ENCODE data around the gene COPS6.

The COPS6 gene

DNA sequence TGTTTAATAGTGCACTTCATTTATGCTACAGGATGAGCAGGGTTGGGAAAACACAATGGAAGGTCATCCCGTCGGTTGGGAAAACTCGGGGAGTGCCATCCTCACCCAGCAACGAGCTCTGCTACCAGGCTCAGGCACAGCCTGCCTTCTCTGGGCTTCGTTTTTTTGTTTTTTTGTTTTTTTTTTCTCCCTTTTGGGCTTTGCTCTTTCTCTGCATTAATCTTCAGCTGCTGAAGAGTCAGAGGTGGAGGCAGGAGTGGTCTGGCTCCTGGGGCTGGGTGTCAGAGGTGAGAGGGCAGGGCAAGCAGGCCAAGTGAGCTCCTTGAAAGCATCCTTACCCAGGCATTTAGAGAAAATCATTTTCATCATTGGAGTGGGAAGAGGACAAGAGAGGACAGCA is 18.8 kb upstream of the COPS6 start:
- Mint-ChIP-seq H3K4me3 (no peak overlapping the region), H3K4me1 (no peaks in the 10 kb centered on the region), H3K9me3 (peaks cover 18% of the 10 kb centered on the region), H3K27ac (no peak overlapping the region), H3K27me3 (no peaks in the 10 kb centered on the region), H3K36me3 (peaks cover 68% of the 10 kb centered on the region)
- ATAC-seq = no peak

- Mint-ChIP-seq H3K36me3 (peaks cover 79% of the 10 kb centered on the region), H3K27ac (no peak overlapping the region), H3K4me3 (no peak overlapping the region), H3K4me1 (peaks cover 3% of the 10 kb centered on the region), H3K27me3 (no peaks in the 10 kb centered on the region), H3K9me3 (peaks cover 18% of the 10 kb centered on the region)
- ATAC-seq = no peak
Measured at GRCh38 chr7:100071018-100071723, 17.6 kb upstream of the COPS6 start.

- Mint-ChIP-seq H3K27me3 (no peaks in the 10 kb centered on the region), H3K9me3 (peaks cover 18% of the 10 kb centered on the region), H3K27ac (no peak overlapping the region), H3K4me3 (no peak overlapping the region), H3K4me1 (peaks cover 5% of the 10 kb centered on the region), H3K36me3 (peaks cover 83% of the 10 kb centered on the region)
- no peak for ATAC-seq
Measured at GRCh38 chr7:100072462-100072861, 16.3 kb upstream of the COPS6 start.

- Mint-ChIP-seq H3K9me3 (peaks cover 18% of the 10 kb centered on the region), H3K4me1 (peaks cover 16% of the 10 kb centered on the region), H3K36me3 (peaks cover 85% of the 10 kb centered on the region), H3K4me3 (no peak overlapping the region), H3K27ac (no peak overlapping the region), H3K27me3 (no peaks in the 10 kb centered on the region)
- no peak for ATAC-seq
Measured at GRCh38 chr7:100074841-100075240, 13.9 kb upstream of the COPS6 start.

DNA sequence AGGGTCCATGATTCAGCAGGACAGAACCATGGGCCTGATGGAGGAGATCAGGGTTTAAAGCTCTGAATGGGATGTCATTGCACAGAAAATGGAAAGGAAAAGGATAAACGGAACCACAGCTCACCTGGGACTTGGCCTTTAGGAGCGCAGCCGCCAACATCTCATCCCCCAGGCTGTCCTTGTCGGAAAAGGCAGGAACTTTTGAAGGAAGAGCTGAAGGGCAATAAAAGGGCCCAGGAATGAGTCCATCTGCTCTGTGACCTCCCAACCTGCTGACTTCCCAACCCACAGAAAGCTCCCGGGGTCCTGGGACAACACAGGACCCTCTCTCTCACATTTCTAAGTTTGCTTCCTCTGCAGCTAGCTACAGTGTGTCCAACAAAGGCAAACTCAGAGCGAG is 13.4 kb upstream of the COPS6 start:
- Mint-ChIP-seq H3K4me3 (no peak overlapping the region), H3K27ac (no peak overlapping the region), H3K9me3 (peaks cover 15% of the 10 kb centered on the region), H3K27me3 (no peaks in the 10 kb centered on the region), H3K36me3 (peaks cover 79% of the 10 kb centered on the region), H3K4me1 (peaks cover 22% of the 10 kb centered on the region)
- ATAC-seq = no peak

DNA sequence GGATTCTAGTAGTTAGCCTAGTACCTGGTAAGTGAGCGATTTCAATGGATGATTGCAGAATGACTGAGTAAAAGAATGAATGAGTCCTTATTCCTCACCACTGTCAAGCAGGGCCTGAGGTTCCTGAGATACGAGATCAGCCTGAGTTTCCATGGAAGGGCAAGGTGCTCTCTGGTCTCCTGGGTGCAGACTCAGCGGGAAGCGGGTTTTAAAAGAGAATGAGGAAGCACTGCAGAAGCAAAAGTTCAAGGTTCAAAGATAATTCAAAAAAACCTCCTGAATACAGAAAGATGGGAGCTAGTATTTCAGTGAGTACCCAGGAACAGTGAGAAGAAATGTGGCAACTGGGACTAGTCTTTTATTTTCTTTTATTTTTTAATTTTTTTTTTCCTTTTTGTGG is 11.6 kb upstream of the COPS6 start:
- H3K36me3 Mint-ChIP-seq = peaks cover 61% of the 10 kb centered on the region
- ATAC-seq = no peak
- no peak overlapping the region for H3K27ac Mint-ChIP-seq
- H3K4me1 Mint-ChIP-seq = peaks cover 31% of the 10 kb centered on the region
- peaks cover 3% of the 10 kb centered on the region for H3K9me3 Mint-ChIP-seq
- no peaks in the 10 kb centered on the region for H3K27me3 Mint-ChIP-seq
- H3K4me3 Mint-ChIP-seq = no peak overlapping the region

DNA sequence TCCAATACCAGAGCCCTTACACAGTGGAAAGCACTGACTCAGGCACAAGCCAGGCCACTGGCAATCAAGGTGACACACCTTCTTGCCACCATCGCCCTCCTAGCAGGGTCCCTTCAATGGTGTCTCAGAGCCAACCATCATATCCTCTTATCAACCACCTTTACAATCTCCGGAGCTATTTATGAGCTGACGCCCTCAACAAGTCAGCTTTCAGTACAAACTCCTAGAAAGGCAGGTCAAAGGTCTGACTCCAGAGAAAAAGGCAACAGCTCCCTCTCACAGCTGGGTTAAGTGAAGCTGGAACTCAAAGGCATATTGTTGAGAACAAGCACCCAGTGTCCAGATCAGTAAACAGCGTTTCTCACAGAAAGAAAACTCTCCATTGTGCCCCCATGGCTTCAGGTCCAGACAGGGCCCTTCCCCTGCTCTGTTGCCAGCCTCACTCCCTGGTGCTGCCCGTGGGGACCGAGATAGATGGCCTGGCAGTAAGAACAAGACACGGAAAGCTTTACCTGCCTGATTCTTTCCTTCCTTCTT is 9.7 kb upstream of the COPS6 start:
- H3K27ac Mint-ChIP-seq = no peak overlapping the region
- H3K4me3 Mint-ChIP-seq = no peak overlapping the region
- no peak for ATAC-seq
- H3K36me3 Mint-ChIP-seq = peaks cover 42% of the 10 kb centered on the region
- no peaks in the 10 kb centered on the region for H3K27me3 Mint-ChIP-seq
- H3K4me1 Mint-ChIP-seq = peaks cover 42% of the 10 kb centered on the region
- no peaks in the 10 kb centered on the region for H3K9me3 Mint-ChIP-seq

GRCh38 chr7:100080907-100081534 is 7.7 kb upstream of the COPS6 start:
- Mint-ChIP-seq H3K4me3 (peak overlapping the region; percentile 70), H3K36me3 (peaks cover 23% of the 10 kb centered on the region), H3K27me3 (no peaks in the 10 kb centered on the region), H3K9me3 (no peaks in the 10 kb centered on the region), H3K27ac (peak overlapping the region; percentile 84), H3K4me1 (peaks cover 41% of the 10 kb centered on the region)
- no peak for ATAC-seq

DNA sequence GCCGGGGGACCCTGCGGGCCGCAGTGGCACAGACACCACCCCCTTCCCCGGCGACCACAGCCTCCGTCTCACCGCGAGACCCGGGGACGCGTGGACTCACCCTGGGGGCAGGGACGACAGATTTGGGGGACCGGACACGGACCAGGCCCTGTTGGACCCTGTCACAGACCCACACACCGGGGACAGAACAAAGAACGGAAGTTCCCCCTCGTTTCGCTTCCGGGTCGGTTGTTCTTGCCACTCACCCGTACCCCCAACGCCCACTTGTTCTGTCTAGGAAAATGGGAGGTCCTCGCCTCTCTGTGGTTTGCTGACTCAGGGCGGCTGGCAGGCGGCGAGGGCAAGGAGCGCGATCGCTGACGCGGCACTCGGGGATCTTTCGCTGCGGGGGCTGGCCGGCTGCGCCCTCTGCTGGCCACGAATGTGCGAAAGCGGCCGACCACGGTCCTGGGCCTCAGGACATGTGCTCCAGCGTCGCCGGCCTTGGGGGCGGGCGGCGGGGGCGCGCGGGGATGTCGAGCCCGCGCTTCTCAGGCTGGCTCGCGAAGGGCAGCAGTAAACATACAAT is 7.2 kb upstream of the COPS6 start, which contains the start of gene ZNF3:
Gene ZNF3, minus strand, starts transcription at position 189 of the 568 bp plus-strand sequence. CDS start 4,366 bp downstream, outside the sequence.
- Mint-ChIP-seq H3K27me3 (no peaks in the 10 kb centered on the region), H3K36me3 (peaks cover 17% of the 10 kb centered on the region), H3K4me3 (peak within 1 kb of the TSS; percentile 78), H3K9me3 (no peaks in the 10 kb centered on the region), H3K27ac (peak within 1 kb of the TSS; percentile 84), H3K4me1 (peaks cover 38% of the 10 kb centered on the region)
- peak; percentile 92 for ATAC-seq

DNA sequence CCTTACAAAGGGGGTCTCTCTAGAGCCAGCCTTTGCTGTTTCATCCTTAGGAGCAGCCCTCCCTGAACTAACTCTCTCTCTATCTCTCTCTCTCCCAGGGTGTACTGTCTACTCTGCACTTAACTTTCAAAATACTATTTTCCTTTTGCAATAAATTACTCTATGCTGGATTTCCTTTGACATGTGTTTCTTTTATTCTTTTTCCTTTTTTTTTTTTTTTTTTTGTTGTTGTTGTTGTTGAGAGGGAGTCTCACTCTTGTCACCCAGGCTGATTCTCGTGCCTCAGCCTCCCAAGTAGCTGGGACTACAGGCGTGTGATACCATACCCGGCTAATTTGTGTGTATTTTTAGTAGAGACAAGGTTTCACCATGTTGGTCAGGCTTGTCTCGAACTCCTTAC is 5.8 kb upstream of the COPS6 start:
- peak overlapping the region; percentile 70 for H3K4me3 Mint-ChIP-seq
- no peak for ATAC-seq
- H3K4me1 Mint-ChIP-seq = peaks cover 38% of the 10 kb centered on the region
- H3K9me3 Mint-ChIP-seq = no peaks in the 10 kb centered on the region
- H3K27ac Mint-ChIP-seq = peak overlapping the region; percentile 84
- peaks cover 9% of the 10 kb centered on the region for H3K36me3 Mint-ChIP-seq
- H3K27me3 Mint-ChIP-seq = no peaks in the 10 kb centered on the region

DNA sequence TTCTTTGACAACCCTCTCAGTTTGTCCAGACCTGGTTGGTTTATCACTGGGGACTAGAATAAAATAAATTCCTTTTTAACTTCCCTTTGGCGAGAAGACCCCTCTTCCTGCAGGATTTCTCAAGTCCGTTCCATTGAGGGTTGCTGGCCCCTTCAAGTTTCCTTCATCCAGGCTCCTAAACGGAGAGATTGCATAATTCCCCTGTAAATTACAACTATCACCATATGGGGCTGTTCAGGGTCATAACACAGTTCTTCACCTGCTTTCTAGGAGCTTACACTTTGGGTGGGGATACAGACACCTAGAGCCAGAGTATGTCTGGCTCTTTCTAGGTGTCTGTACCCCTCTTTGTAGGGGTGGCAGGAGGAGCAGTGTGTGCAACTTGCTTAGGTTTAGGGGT is 3.3 kb upstream of the COPS6 start:
- ATAC-seq = no peak
- Mint-ChIP-seq H3K4me3 (no peak overlapping the region), H3K4me1 (peaks cover 40% of the 10 kb centered on the region), H3K9me3 (no peaks in the 10 kb centered on the region), H3K36me3 (peaks cover 6% of the 10 kb centered on the region), H3K27ac (no peak overlapping the region), H3K27me3 (no peaks in the 10 kb centered on the region)

DNA sequence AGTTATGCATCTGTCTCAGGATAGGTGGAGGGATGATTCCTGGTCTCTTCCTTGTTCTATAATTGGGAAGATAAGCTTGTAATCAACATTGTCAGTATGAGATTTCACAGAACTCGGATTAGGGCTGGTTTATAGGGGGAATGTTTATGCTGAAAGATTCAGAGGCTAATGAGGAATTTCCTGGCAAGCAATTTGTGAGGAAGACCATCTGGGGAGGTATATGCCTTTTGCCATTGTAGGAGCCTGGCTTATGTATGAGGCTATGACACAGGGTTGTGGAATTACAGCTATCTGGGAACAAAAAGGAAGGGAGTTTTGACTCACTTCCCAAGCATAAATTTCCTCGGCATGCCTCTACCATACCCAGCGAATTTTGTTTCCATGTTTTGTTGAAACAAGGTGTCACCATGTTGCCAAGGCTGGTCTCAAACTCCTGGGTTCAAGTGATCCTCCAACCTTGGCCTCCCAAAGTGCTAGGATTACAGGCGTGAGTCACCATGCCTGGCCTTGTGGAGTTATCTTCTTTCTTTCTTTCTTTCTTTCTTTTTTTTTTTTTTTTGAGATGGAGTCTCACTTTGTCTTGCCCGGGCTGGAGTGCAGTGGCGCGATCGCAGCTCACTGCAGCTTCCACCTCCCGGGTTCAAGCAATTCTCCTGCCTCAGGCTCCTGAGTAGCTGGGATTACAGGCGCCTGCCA is 1.6 kb upstream of the COPS6 start:
- Mint-ChIP-seq H3K4me3 (peak overlapping the region; percentile 15), H3K4me1 (peaks cover 39% of the 10 kb centered on the region), H3K9me3 (no peaks in the 10 kb centered on the region), H3K27ac (peak overlapping the region; percentile 82), H3K36me3 (peaks cover 20% of the 10 kb centered on the region), H3K27me3 (no peaks in the 10 kb centered on the region)
- ATAC-seq = no peak

- Mint-ChIP-seq H3K36me3 (peaks cover 30% of the 10 kb centered on the region), H3K27ac (peak overlapping the region; percentile 82), H3K27me3 (no peaks in the 10 kb centered on the region), H3K4me3 (peak overlapping the region; percentile 90), H3K4me1 (peaks cover 33% of the 10 kb centered on the region), H3K9me3 (no peaks in the 10 kb centered on the region)
- peak; percentile 48 for ATAC-seq
Measured at GRCh38 chr7:100088095-100088620, 611 bp upstream of the COPS6 start.

GRCh38 chr7:100089458-100090196 is 858 bp downstream of the COPS6 start:
- Mint-ChIP-seq H3K4me3 (peak overlapping the region; percentile 90), H3K36me3 (peaks cover 43% of the 10 kb centered on the region), H3K4me1 (peaks cover 31% of the 10 kb centered on the region), H3K27ac (peak overlapping the region; percentile 82), H3K27me3 (no peaks in the 10 kb centered on the region), H3K9me3 (no peaks in the 10 kb centered on the region)
- ATAC-seq = no peak
